Measurements from ENCODE around the gene SLC1A2.

Gene SLC1A2

DNA sequence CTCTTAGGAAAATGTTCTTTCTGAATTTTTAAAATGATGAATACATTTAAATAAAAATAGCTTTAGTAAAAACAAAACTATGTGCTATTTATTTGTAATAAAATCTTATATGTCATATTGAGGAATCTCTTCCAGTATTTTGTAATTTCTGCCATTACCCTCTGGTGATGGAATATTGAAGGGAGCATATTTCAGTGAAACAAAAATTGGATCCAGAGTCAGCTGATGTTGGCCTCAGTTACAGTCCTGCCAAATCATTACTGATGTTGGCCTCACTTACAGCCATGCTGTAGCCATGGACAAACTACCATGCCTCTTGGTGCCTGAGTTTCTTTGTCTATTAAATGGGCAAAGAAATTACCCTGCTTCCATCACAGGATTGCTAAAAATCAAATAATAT is 133.2 kb downstream of the SLC1A2 start:
- no peak overlapping the region for H3K27ac ChIP-seq (replicated peaks)
- no peak overlapping the region for H3K4me3 ChIP-seq (replicated peaks; ENCODE audit: insufficient read depth, low read length)
- no peaks in the 10 kb centered on the region for H3K27me3 ChIP-seq (ENCODE audit: insufficient read depth, poor library complexity, severe bottlenecking)
- no peak for DNase-seq (ENCODE audit: low read depth in 1 of 2, low spot score in 1 of 2)
- TF ChIP-seq GABPA (IDR thresholded peaks at IDR 0.05; ENCODE audit: low read depth) = no peak
- TF ChIP-seq POLR2AphosphoS5 (IDR thresholded peaks at IDR 0.05; ENCODE audit: low read depth) = no peak
- TF ChIP-seq, protein P1, sequence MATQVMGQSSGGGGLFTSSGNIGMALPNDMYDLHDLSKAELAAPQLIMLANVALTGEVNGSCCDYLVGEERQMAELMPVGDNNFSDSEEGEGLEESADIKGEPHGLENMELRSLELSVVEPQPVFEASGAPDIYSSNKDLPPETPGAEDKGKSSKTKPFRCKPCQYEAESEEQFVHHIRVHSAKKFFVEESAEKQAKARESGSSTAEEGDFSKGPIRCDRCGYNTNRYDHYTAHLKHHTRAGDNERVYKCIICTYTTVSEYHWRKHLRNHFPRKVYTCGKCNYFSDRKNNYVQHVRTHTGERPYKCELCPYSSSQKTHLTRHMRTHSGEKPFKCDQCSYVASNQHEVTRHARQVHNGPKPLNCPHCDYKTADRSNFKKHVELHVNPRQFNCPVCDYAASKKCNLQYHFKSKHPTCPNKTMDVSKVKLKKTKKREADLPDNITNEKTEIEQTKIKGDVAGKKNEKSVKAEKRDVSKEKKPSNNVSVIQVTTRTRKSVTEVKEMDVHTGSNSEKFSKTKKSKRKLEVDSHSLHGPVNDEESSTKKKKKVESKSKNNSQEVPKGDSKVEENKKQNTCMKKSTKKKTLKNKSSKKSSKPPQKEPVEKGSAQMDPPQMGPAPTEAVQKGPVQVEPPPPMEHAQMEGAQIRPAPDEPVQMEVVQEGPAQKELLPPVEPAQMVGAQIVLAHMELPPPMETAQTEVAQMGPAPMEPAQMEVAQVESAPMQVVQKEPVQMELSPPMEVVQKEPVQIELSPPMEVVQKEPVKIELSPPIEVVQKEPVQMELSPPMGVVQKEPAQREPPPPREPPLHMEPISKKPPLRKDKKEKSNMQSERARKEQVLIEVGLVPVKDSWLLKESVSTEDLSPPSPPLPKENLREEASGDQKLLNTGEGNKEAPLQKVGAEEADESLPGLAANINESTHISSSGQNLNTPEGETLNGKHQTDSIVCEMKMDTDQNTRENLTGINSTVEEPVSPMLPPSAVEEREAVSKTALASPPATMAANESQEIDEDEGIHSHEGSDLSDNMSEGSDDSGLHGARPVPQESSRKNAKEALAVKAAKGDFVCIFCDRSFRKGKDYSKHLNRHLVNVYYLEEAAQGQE (IDR thresholded peaks at IDR 0.05; ENCODE audit: insufficient replicate concordance, low read depth) = no peak
- no peak for TF ChIP-seq SPI1 (IDR thresholded peaks at IDR 0.05; ENCODE audit: borderline replicate concordance, low read depth)
- TF ChIP-seq, protein P2, sequence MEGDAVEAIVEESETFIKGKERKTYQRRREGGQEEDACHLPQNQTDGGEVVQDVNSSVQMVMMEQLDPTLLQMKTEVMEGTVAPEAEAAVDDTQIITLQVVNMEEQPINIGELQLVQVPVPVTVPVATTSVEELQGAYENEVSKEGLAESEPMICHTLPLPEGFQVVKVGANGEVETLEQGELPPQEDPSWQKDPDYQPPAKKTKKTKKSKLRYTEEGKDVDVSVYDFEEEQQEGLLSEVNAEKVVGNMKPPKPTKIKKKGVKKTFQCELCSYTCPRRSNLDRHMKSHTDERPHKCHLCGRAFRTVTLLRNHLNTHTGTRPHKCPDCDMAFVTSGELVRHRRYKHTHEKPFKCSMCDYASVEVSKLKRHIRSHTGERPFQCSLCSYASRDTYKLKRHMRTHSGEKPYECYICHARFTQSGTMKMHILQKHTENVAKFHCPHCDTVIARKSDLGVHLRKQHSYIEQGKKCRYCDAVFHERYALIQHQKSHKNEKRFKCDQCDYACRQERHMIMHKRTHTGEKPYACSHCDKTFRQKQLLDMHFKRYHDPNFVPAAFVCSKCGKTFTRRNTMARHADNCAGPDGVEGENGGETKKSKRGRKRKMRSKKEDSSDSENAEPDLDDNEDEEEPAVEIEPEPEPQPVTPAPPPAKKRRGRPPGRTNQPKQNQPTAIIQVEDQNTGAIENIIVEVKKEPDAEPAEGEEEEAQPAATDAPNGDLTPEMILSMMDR (IDR thresholded peaks at IDR 0.05; ENCODE audit: insufficient read depth, low read length) = no peak

DNA sequence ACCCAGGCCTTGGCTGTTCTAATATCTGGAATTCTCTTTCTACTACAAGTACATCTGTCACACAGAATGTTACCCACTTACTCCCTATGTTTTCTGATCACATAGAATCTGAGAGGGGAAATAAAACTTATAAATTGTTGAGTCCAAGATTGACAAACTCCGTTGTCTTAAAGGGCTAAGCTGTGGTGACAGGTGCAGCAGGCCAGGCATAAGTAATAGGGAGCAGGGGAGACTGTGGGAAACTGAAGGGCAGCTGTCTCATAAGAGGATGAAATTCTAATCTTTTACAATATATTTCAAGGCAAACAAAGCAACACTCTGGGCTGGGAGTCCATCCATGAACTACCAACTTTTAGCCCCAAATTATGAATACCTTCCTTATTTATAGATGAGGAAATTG is 133.9 kb downstream of the SLC1A2 start:
- no peak overlapping the region for H3K27ac ChIP-seq (replicated peaks)
- TF ChIP-seq, protein P1 (IDR thresholded peaks at IDR 0.05; ENCODE audit: insufficient replicate concordance, low read depth) = no peak
- TF ChIP-seq, protein P2 (IDR thresholded peaks at IDR 0.05; ENCODE audit: insufficient read depth, low read length) = no peak
- TF ChIP-seq SPI1 (IDR thresholded peaks at IDR 0.05; ENCODE audit: borderline replicate concordance, low read depth) (no peak), GABPA (IDR thresholded peaks at IDR 0.05; ENCODE audit: low read depth) (no peak), POLR2AphosphoS5 (IDR thresholded peaks at IDR 0.05; ENCODE audit: low read depth) (no peak)
- H3K27me3 ChIP-seq (ENCODE audit: insufficient read depth, poor library complexity, severe bottlenecking) = no peaks in the 10 kb centered on the region
- no peak for DNase-seq (ENCODE audit: low read depth in 1 of 2, low spot score in 1 of 2)
- no peak overlapping the region for H3K4me3 ChIP-seq (replicated peaks; ENCODE audit: insufficient read depth, low read length)

DNA sequence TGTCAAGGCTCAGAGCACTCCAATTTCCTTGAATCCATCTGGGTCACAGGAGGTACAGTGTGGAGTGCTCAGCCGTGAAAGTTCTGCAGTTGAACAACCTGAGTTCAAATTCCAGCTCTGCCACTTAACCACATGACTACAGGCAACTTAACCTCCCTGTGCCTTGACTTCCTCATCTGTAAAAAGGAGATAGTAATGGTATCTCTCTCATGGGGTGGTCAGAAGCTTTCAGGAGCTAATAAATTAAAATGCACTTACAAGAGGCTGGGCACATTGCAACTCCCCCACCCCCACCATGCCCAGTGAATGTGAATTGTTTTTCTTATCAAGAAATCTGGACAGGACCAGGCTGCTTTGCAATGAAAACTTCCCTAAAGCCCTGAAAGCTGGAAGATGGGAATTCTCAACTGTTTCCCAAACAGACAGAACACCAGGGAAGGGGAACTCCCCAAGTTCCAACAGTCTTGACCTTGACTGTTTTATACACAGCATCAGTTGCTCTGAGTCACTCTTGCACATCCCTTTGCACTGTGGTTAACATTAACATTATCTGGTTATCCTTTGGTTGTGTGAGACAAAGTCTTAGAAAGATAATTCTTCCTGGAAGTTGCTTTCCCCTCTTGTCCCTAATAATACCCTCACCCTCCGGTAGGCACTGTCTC is 137.0 kb downstream of the SLC1A2 start:
- Histone ChIP-seq H3K4me3 (replicated peaks; ENCODE audit: insufficient read depth, low read length) (no peak overlapping the region), H3K27ac (replicated peaks) (no peak overlapping the region), H3K27me3 (ENCODE audit: insufficient read depth, poor library complexity, severe bottlenecking) (no peaks in the 10 kb centered on the region)
- DNase-seq (ENCODE audit: low read depth in 1 of 2, low spot score in 1 of 2) = no peak
- TF ChIP-seq, protein P2 (IDR thresholded peaks at IDR 0.05; ENCODE audit: insufficient read depth, low read length) = no peak

DNA sequence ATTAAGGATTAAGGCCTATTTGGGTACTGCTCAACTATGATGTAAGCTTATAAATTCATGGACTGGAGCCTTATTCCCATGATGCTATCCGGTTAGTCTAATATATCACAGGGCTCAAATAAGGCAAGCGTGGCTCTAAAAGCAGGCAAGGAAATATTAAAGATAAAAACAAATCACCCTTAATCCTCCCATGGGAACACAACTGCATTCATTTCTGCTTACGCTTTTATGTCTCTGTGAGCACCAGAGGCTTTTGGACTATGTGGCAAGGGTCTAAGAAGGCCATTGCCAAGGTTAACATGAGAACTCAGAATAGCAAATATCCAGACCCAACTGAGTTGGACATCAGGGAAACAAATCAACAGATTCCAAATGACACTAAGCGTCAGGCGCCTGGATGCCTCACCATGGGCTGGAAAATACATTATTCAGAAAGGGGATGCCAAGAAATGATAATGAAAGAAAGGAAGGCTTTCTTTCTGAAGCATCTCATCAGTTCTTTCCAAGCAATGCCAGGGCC is 138.1 kb downstream of the SLC1A2 start:
- TF ChIP-seq GABPA (IDR thresholded peaks at IDR 0.05; ENCODE audit: low read depth) (no peak), POLR2AphosphoS5 (IDR thresholded peaks at IDR 0.05; ENCODE audit: low read depth) (no peak), SPI1 (IDR thresholded peaks at IDR 0.05; ENCODE audit: borderline replicate concordance, low read depth) (no peak)
- TF ChIP-seq, protein P2 (IDR thresholded peaks at IDR 0.05; ENCODE audit: insufficient read depth, low read length) = no peak
- TF ChIP-seq, protein P1 (IDR thresholded peaks at IDR 0.05; ENCODE audit: insufficient replicate concordance, low read depth) = no peak
- no peaks in the 10 kb centered on the region for H3K27me3 ChIP-seq (ENCODE audit: insufficient read depth, poor library complexity, severe bottlenecking)
- no peak overlapping the region for H3K27ac ChIP-seq (replicated peaks)
- DNase-seq (ENCODE audit: low read depth in 1 of 2, low spot score in 1 of 2) = no peak
- no peak overlapping the region for H3K4me3 ChIP-seq (replicated peaks; ENCODE audit: insufficient read depth, low read length)
